Natural killer cell treated with Interleukin-12 subunit alpha and Interleukin-12 subunit beta and Interleukin-15 and Interleukin-18, amount 100 ng/mL, for 72 hours (primary cell): Measurements from ENCODE around the gene CDHR4. TPM values are rescaled to one million over a fixed set of nuclear protein-coding genes. Genes with fewer than 3 reads are reported as not detected.
"Not testable (repeated sequence)": the region's sequence is repeated elsewhere in the genome, so short reads cannot be mapped to it uniquely, and the experiment has no call there.

ENCODE experiments used
- ATAC-seq, 2 donors: fragments of 150-1000 bp; cut with Tn5 transposase in 1 of 2; sonication (Bioruptor Pico), chemical (Tn5 transposase) in 1 of 2; 2 replicates each; pipeline ENCODE4 v1.10.0; 2021
- DNase-seq: peaks from one replicate; pipeline ENCODE4 v3.0.0; 2022; ENCODE audit warnings: low spot score
- H3K27ac Mint-ChIP-seq, 2 donors: 1 replicate in 1 of 2; 2 replicates in 1 of 2; pipeline ENCODE4 v1.8.0; 2022; ENCODE audit warnings: mixed read lengths in 2 of 2, mild to moderate bottlenecking in 1 of 2, moderate library complexity in 1 of 2
- H3K27me3 Mint-ChIP-seq, 2 donors: 1 replicate in 1 of 2; 2 replicates in 1 of 2; pipeline ENCODE4 v1.8.0; 2022; ENCODE audit warnings: mixed read lengths in 2 of 2
- H3K36me3 Mint-ChIP-seq: one replicate; pipeline ENCODE4 v1.8.0; 2022; ENCODE audit warnings: mixed read lengths
- H3K4me1 Mint-ChIP-seq, 2 donors: 1 replicate in 1 of 2; 2 replicates in 1 of 2; pipeline ENCODE4 v1.8.0; 2022; ENCODE audit warnings: low read depth in 2 of 2, mixed read lengths in 2 of 2, mild to moderate bottlenecking in 1 of 2
- H3K4me3 Mint-ChIP-seq: one replicate; pipeline ENCODE4 v1.8.0; 2022; ENCODE audit warnings: mixed read lengths
- H3K9me3 Mint-ChIP-seq: 2 replicates; pipeline ENCODE4 v1.8.0; 2022; ENCODE audit warnings: mixed read lengths
- total RNA-seq, 2 donors: library from RNA; stranded (reverse); gene quantifications; one replicate each; pipeline ENCODE4 v1.2.3, GENCODE V29; 2022

The CDHR4 gene
- not detected for total RNA-seq

- Mint-ChIP-seq H3K27me3 (peaks cover 11 to 16% of the 10 kb centered on the region in 2 donors), H3K4me1 (peaks cover 18 to 21% of the 10 kb centered on the region in 2 donors), H3K27ac (no peak within 1 kb of the TSS), H3K9me3 (no peaks in the 10 kb centered on the region), H3K4me3 (no peak within 1 kb of the TSS), H3K36me3 (no peaks in the 10 kb centered on the region)
- ATAC-seq (no peak), DNase-seq (no peak)
These were observed at the start of gene CDHR4 for GRCh38 chr3:49799761-49800160. TSS of gene CDHR4 (minus strand) at chr3:49799873. CDS start at chr3:49799812, 61 bp downstream.

- H3K27ac Mint-ChIP-seq: no peak overlapping the region
- no peaks in the 10 kb centered on the region for H3K36me3 Mint-ChIP-seq
- H3K9me3 Mint-ChIP-seq: no peaks in the 10 kb centered on the region
- no peaks in the 10 kb centered on the region for H3K4me1 Mint-ChIP-seq
- no peak for ATAC-seq
- H3K27me3 Mint-ChIP-seq: no peaks in the 10 kb centered on the region
- no peak overlapping the region for H3K4me3 Mint-ChIP-seq
- no peak for DNase-seq
These were observed 46.0 kb upstream of the CDHR4 start for GRCh38 chr3:49845694-49846093.

GRCh38 chr3:49844464-49845183 is 45.0 kb upstream of the CDHR4 start:
- no peaks in the 10 kb centered on the region for H3K9me3 Mint-ChIP-seq
- ATAC-seq (no peak), DNase-seq (no peak)
- H3K27ac Mint-ChIP-seq: no peak overlapping the region
- no peaks in the 10 kb centered on the region for H3K36me3 Mint-ChIP-seq
- no peaks in the 10 kb centered on the region for H3K4me1 Mint-ChIP-seq
- H3K4me3 Mint-ChIP-seq: no peak overlapping the region
- H3K27me3 Mint-ChIP-seq: no peaks in the 10 kb centered on the region

GRCh38 chr3:49842843-49843517 is 43.3 kb upstream of the CDHR4 start:
- H3K27me3 Mint-ChIP-seq: no peaks in the 10 kb centered on the region
- no peak overlapping the region for H3K4me3 Mint-ChIP-seq
- H3K4me1 Mint-ChIP-seq: peaks cover 0 to 2% of the 10 kb centered on the region in 2 donors
- no peaks in the 10 kb centered on the region for H3K36me3 Mint-ChIP-seq
- H3K9me3 Mint-ChIP-seq: no peaks in the 10 kb centered on the region
- DNase-seq: peak; percentile 39
- no peak for ATAC-seq
- no peak overlapping the region for H3K27ac Mint-ChIP-seq

- H3K4me3 Mint-ChIP-seq: no peak overlapping the region
- H3K36me3 Mint-ChIP-seq: no peaks in the 10 kb centered on the region
- H3K9me3 Mint-ChIP-seq: no peaks in the 10 kb centered on the region
- DNase-seq (peak; percentile 15), ATAC-seq (no peak)
- H3K4me1 Mint-ChIP-seq: peaks cover 0 to 2% of the 10 kb centered on the region in 2 donors
- H3K27me3 Mint-ChIP-seq: no peaks in the 10 kb centered on the region
- no peak overlapping the region for H3K27ac Mint-ChIP-seq
These were observed 42.1 kb upstream of the CDHR4 start for GRCh38 chr3:49841806-49842205.

- H3K36me3 Mint-ChIP-seq: no peaks in the 10 kb centered on the region
- no peaks in the 10 kb centered on the region for H3K27me3 Mint-ChIP-seq
- H3K9me3 Mint-ChIP-seq: no peaks in the 10 kb centered on the region
- DNase-seq: peak; percentile 37
- H3K4me3 Mint-ChIP-seq: no peak overlapping the region
- H3K27ac Mint-ChIP-seq: no peak overlapping the region
- H3K4me1 Mint-ChIP-seq: peaks cover 0 to 2% of the 10 kb centered on the region in 2 donors
- ATAC-seq: no peak
These were observed 41.5 kb upstream of the CDHR4 start for GRCh38 chr3:49841126-49841696.

GRCh38 chr3:49840388-49840787 is 40.7 kb upstream of the CDHR4 start:
- H3K36me3 Mint-ChIP-seq: no peaks in the 10 kb centered on the region
- peak; percentile 32 for DNase-seq
- ATAC-seq: no peak
- H3K27me3 Mint-ChIP-seq: no peaks in the 10 kb centered on the region
- H3K9me3 Mint-ChIP-seq: no peaks in the 10 kb centered on the region
- H3K4me1 Mint-ChIP-seq: peaks cover 0 to 2% of the 10 kb centered on the region in 2 donors
- no peak overlapping the region for H3K4me3 Mint-ChIP-seq
- H3K27ac Mint-ChIP-seq: no peak overlapping the region

GRCh38 chr3:49839193-49839809 is 39.6 kb upstream of the CDHR4 start:
- no peak overlapping the region for H3K4me3 Mint-ChIP-seq

GRCh38 chr3:49831341-49831740 is 31.7 kb upstream of the CDHR4 start:
- no peak for ATAC-seq
- Mint-ChIP-seq H3K36me3 (no peaks in the 10 kb centered on the region), H3K9me3 (no peaks in the 10 kb centered on the region), H3K27ac (no peak overlapping the region), H3K4me1 (no peaks in the 10 kb centered on the region), H3K4me3 (no peak overlapping the region), H3K27me3 (no peaks in the 10 kb centered on the region)
- DNase-seq: peak; percentile 34

More at GRCh38 chr3:49839193-49839809, 39.6 kb upstream of the CDHR4 start:
- DNase-seq (peak; percentile 83), ATAC-seq (peak; percentile 69 to 80)
- Mint-ChIP-seq H3K4me1 (peaks cover 0 to 2% of the 10 kb centered on the region in 2 donors), H3K27me3 (no peaks in the 10 kb centered on the region), H3K27ac (no peak overlapping the region), H3K9me3 (no peaks in the 10 kb centered on the region), H3K36me3 (no peaks in the 10 kb centered on the region)

- Mint-ChIP-seq H3K27ac (no peak overlapping the region), H3K36me3 (no peaks in the 10 kb centered on the region), H3K9me3 (no peaks in the 10 kb centered on the region), H3K27me3 (no peaks in the 10 kb centered on the region), H3K4me3 (no peak overlapping the region), H3K4me1 (no peaks in the 10 kb centered on the region)
- peak; percentile 18 for DNase-seq
- ATAC-seq: no peak
These were observed 26.3 kb upstream of the CDHR4 start for GRCh38 chr3:49826016-49826415.

- not testable (repeated sequence) for H3K36me3 Mint-ChIP-seq, H3K9me3 Mint-ChIP-seq
These were observed 23.5 kb upstream of the CDHR4 start for GRCh38 chr3:49823131-49823530.

GRCh38 chr3:49813497-49814174 is 14.0 kb upstream of the CDHR4 start, which contains the start of gene UBA7:
TSS of gene UBA7 (minus strand) at chr3:49813953. CDS start at chr3:49813787, 166 bp downstream.
- Mint-ChIP-seq H3K4me3 (peak within 1 kb of the TSS; percentile 91), H3K36me3 (no peaks in the 10 kb centered on the region), H3K4me1 (peaks cover 12 to 21% of the 10 kb centered on the region in 2 donors), H3K27ac (peak within 1 kb of the TSS; percentile 88 to 95), H3K9me3 (no peaks in the 10 kb centered on the region), H3K27me3 (no peaks in the 10 kb centered on the region)
- DNase-seq (peak; percentile 70), ATAC-seq (peak; percentile 88 to 92)

More at GRCh38 chr3:49823131-49823530, 23.5 kb upstream of the CDHR4 start:
- H3K27me3 Mint-ChIP-seq, ATAC-seq, DNase-seq, H3K4me3 Mint-ChIP-seq, H3K4me1 Mint-ChIP-seq: not testable (repeated sequence)
- H3K27ac Mint-ChIP-seq: peak overlapping the region in 1 of 2 donors; percentile 43

- ATAC-seq: peak; percentile 1 to 4
- H3K4me1 Mint-ChIP-seq: peaks cover 12 to 28% of the 10 kb centered on the region in 2 donors
- H3K4me3 Mint-ChIP-seq: peak overlapping the region; percentile 91
- no peaks in the 10 kb centered on the region for H3K9me3 Mint-ChIP-seq
- H3K27me3 Mint-ChIP-seq: no peaks in the 10 kb centered on the region
- DNase-seq: peak; percentile 50
- peak overlapping the region; percentile 88 to 95 for H3K27ac Mint-ChIP-seq
- H3K36me3 Mint-ChIP-seq: no peaks in the 10 kb centered on the region
These were observed 13.3 kb upstream of the CDHR4 start for GRCh38 chr3:49812916-49813496.
